HG03469 (cell line): Measurements from ENCODE around the gene KRTAP4-6.
"Not testable (repeated sequence)": the region's sequence is repeated elsewhere in the genome, so short reads cannot be mapped to it uniquely, and the experiment has no call there.

ENCODE experiments used
- ATAC-seq: cut with Tn5 transposase; IDR thresholded peaks from one replicate; pipeline ENCODE4 v1.9.1; 2021; ENCODE audit warnings: mild to moderate bottlenecking, moderate library complexity, moderate number of reproducible peaks; ENCODE audit not compliant: unreplicated experiment

The KRTAP4-6 gene

DNA sequence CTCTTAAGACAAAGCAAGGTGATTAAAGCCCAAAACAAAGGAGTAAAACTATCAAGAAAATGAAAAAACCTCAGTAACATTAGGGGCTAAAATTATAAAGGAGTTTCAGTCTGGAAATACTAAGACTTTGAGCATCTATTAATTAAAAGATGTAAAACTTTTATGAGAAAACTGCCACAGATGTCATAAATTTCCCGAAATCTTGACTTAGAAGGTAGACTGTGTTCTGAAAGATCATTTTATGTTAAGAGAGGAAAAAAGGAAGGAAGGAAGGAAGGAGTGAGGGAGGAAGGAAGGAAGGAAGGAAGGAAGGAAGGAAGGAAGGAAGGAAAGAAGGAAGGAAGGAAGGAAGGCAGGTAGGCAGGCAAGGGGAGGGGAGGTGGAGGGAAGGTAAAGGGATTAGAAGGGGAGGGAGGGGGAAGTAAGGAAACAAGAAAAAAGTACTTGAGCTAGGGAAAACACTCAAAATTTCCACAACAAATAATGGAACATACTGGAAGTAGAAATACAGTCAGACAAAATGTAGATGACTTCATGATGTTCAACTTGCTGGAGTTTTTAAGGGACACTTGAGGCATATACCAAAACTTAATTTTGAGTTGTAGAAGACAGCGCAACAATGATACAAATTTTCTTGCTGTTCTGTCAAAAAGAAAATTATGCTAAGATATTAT lies 7.3 kb upstream of the KRTAP4-6 start:
- ATAC-seq = no peak

DNA sequence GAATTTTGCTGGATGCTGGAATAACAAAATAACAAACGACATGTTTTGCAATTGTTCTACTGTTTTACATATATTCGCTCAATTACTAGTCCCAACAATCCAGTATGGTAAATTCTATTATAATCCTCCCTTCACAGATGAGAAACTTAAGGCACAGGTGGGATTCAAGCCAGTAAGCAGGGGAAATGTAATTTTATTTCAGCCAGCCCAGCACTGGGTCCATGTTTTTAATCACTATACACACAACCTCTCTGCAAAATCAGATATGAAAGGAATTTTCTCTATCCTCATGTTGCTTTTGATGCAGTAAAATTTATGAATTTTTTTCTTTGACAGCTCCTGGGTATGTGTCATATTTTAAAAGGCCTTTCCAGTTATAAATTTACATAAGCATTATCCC lies 4.9 kb upstream of the KRTAP4-6 start:
- no peak for ATAC-seq

- no peak for ATAC-seq
These were observed 4.5 kb upstream of the KRTAP4-6 start for GRCh38 chr17:41144846-41145245.

DNA sequence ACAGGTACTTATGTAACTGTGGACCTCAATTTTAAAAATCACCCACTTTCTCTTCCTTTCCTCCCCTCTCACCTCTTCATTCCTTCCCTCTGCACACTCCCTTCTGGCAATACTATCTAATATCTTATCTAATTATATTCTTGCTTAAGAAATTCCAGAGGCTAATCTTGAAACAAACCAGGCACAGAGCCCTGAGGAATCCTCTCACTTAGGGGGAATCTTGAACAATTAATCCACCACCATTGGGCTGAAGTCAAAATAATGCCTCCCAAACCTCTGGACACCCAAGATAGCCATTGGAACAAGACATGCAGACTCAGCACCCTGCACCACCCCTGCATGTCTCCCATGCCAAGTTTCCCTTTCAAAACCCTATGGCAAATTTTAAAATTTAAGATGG lies 1.0 kb upstream of the KRTAP4-6 start:
- ATAC-seq = no peak

- not testable (repeated sequence) for ATAC-seq
These were observed 479 bp downstream of the KRTAP4-6 start for GRCh38 chr17:41139865-41140264.

DNA sequence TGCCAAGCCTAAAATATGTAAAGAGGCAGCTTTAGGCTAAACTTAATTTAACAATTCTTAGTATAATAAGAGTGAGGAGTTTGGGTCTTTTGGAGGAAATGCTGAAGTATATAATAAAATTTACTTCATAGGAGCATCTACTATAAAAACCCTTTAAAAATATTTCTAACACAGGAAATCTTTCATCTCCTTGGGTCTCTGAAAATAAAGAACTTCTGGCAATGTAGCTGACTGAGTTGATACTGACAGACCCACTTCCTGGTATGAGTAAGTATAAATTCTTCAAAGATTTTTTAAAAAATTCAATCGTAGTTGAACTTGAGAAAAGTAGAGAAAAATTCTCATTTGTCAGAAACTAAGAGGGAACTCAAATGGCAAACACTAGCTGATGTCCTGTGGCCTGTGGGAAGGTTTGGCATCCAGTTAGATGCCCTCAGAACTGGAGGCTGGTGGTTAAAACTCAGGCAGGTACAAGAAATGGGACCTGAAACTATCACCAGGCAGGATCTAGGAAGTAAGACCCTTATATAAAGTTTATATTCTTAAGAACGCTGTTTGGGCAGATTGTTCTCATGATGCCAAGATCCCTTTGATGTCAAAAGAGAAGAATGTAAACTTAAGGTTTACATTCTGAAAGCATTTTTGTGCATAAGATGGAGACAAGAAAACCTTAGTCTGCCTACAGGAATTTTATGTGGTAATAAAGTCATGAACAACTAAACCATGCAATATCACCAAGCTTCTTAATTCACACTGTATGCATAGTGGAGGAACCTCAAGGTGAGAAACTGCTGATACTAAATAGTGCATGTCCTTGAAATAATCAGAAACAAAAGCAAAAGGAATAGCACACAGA lies 6.2 kb downstream of the KRTAP4-6 start:
- ATAC-seq = no peak

GRCh38 chr17:41131979-41132378 lies 8.4 kb downstream of the KRTAP4-6 start:
- ATAC-seq = no peak

GRCh38 chr17:41127371-41127770 lies 13.0 kb downstream of the KRTAP4-6 start:
- no peak for ATAC-seq

GRCh38 chr17:41126412-41126811 lies 13.9 kb downstream of the KRTAP4-6 start:
- no peak for ATAC-seq

- no peak for ATAC-seq
These were observed 15.3 kb downstream of the KRTAP4-6 start for GRCh38 chr17:41125064-41125463.

GRCh38 chr17:41123991-41124371 lies 16.4 kb downstream of the KRTAP4-6 start, which contains the start of gene KRTAP4-12:
TSS of gene KRTAP4-12 (minus strand) at chr17:41124182. CDS start at chr17:41124122, 60 bp downstream.
- not testable (repeated sequence) for ATAC-seq

- ATAC-seq = not testable (repeated sequence)
These were observed 16.9 kb downstream of the KRTAP4-6 start for GRCh38 chr17:41123292-41123990.

- no peak for ATAC-seq
These were observed 18.6 kb downstream of the KRTAP4-6 start for GRCh38 chr17:41121742-41122141.

GRCh38 chr17:41119696-41120690 lies 20.4 kb downstream of the KRTAP4-6 start:
- ATAC-seq = not testable (repeated sequence)

DNA sequence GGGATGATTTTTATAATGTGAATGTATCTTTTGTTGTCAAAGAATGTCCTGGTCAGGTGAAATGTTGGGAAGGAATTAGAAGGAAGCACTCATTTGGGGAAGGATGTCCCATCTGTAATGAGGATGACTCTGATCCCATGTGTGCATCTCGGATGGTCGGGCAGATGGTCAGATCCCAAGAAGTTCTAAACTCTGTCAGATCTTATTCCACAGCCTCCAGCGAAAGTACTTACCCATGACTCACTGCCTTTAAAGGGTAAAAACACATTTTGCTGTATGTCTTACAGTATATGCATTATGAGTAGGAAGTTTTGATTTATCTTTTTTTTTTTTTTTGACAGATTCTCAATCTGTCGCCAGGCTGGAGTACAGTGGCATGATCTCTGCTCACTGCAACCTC lies 21.6 kb downstream of the KRTAP4-6 start:
- ATAC-seq = no peak

DNA sequence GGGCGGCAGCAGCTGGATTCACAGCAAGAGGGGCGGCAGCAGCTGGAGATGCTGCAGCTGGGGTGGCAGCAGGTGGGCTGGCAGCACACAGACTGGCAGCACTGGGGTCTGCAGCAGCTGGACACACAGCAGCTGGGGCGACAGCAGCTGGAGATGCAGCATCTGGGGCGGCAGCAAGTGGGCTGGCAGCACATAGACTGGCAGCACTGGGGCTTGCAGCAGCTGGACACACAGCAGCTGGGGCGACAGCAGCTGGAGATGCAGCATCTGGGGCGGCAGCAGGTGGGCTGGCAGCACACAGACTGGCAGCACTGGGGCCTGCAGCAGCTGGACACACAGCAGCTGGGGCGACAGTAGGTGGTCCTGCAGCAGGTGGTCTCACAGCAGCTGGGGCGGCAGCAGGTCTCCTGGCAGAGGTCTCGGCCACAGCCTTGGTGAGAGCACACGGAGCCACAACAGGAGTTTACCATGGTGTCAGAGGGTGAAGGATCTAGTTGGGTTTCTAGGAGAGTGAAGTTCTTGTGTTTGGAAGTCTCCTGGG lies 22.4 kb downstream of the KRTAP4-6 start, which contains the start of gene KRTAP4-11:
KRTAP4-11 (minus strand) TSS at position 528 of the 541 bp plus-strand sequence; CDS start at position 470, 58 bp downstream.
- ATAC-seq = not testable (repeated sequence)

DNA sequence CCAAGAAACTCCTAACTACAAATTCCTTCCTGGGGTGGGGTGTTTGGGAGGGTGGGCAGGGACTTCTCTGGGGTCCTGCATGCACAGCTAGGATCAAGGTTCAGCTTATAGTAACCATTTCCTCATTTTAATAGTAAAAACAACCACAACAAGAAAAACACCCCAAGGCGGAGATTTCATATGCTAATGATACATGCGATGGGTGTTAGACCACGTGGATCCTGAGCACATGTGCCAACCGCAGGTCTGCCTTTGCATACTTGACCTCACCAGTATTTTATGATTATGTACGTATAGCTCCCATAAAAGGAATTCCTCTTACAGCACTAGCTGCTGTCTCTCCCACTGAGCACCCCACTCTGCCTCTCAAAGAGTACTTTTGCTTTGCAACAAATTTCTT lies 24.0 kb downstream of the KRTAP4-6 start:
- ATAC-seq = no peak

GRCh38 chr17:41111151-41111885 lies 29.0 kb downstream of the KRTAP4-6 start:
- no peak for ATAC-seq

DNA sequence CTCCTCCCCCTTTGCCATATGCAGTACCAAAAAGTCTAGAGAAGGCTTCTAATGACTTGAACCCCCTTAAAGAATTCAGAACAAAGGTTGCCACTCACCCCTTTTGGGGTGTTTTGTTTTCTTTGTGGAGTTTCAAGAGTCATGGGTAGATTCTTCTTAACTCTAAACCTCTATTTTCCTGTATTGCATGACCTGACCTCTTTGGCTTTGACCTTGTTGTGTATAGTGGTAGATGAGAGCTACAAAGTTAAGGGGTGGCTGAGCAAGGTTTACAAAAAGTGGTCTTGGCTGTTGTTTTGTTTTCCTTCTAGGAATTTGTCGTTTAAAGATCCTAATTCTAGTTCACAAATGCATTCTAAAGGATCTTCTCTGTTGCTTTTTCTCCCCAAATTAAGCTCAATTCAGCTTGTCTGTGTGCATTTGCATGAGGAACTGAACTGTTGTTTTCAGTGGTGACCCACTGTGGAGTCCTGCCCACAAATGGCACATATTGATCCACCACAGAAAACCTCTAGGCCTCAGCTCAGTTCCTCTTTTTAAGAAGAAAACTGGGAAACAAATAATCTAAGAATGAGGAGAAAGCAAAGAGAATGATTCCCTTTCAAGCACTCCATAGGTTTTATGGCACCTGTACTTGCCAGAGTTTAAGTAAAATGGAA lies 31.5 kb downstream of the KRTAP4-6 start:
- not testable (repeated sequence) for ATAC-seq
